Skeletal muscle satellite cell (primary cell): ENCODE measurements around the gene IAH1.

Experiments used
- H3K27me3 ChIP-seq: 2 replicates; pipeline ENCODE4 v1.7.0; 2013; ENCODE audit warnings: low read length; ENCODE audit not compliant: control insufficient read depth, insufficient read depth
- H3K36me3 ChIP-seq: 2 replicates; pipeline ENCODE4 v1.7.0; 2013; ENCODE audit warnings: mild to moderate bottlenecking, control low read depth, low read length; ENCODE audit not compliant: insufficient read depth
- H3K4me1 ChIP-seq: 2 replicates; pipeline ENCODE4 v1.7.0; 2013; ENCODE audit warnings: low read length; ENCODE audit not compliant: control insufficient read depth, insufficient read depth
- H3K4me2 ChIP-seq: 2 replicates; pipeline ENCODE4 v1.7.0; 2013; ENCODE audit warnings: mild to moderate bottlenecking, low read length
- H3K4me3 ChIP-seq: 2 replicates; pipeline ENCODE4 v1.7.0; 2013; ENCODE audit warnings: low read length
- H3K9ac ChIP-seq: 2 replicates; pipeline ENCODE4 v1.7.0; 2013; ENCODE audit warnings: mild to moderate bottlenecking, low read depth, low read length, moderate library complexity
- H3K9me3 ChIP-seq: replicated peaks from 2 replicates; pipeline ENCODE4 v1.7.0; 2013; ENCODE audit warnings: mild to moderate bottlenecking, control low read depth, low read length

Gene IAH1

GRCh38 chr2:9473985-9474360 lies 378 bp upstream of the IAH1 start:
- peaks cover 27% of the 10 kb centered on the region for H3K36me3 ChIP-seq
- H3K4me3 ChIP-seq = peak overlapping the region; percentile 76
- no peaks in the 10 kb centered on the region for H3K27me3 ChIP-seq
- no peaks in the 10 kb centered on the region for H3K9me3 ChIP-seq
- H3K4me1 ChIP-seq = peaks cover 15% of the 10 kb centered on the region
- peak overlapping the region; percentile 99 for H3K4me2 ChIP-seq
- H3K9ac ChIP-seq = peak overlapping the region; percentile 85

- Histone ChIP-seq H3K36me3 (peaks cover 49% of the 10 kb centered on the region), H3K4me1 (peaks cover 15% of the 10 kb centered on the region)
Observed at GRCh38 chr2:9477914-9478313, 3.6 kb downstream of the IAH1 start.

GRCh38 chr2:9478526-9478925 lies 4.2 kb downstream of the IAH1 start:
- Histone ChIP-seq H3K27me3 (no peaks in the 10 kb centered on the region), H3K9me3 (no peaks in the 10 kb centered on the region), H3K9ac (no peak overlapping the region), H3K4me3 (no peak overlapping the region), H3K36me3 (peaks cover 50% of the 10 kb centered on the region), H3K4me1 (peaks cover 15% of the 10 kb centered on the region), H3K4me2 (no peak overlapping the region)

More at GRCh38 chr2:9477914-9478313, 3.6 kb downstream of the IAH1 start:
- H3K27me3 ChIP-seq = no peaks in the 10 kb centered on the region
- H3K4me3 ChIP-seq = no peak overlapping the region
- H3K4me2 ChIP-seq = no peak overlapping the region
- no peaks in the 10 kb centered on the region for H3K9me3 ChIP-seq
- no peak overlapping the region for H3K9ac ChIP-seq

- Histone ChIP-seq H3K4me3 (no peak overlapping the region), H3K9ac (no peak overlapping the region), H3K9me3 (no peaks in the 10 kb centered on the region), H3K36me3 (peaks cover 66% of the 10 kb centered on the region), H3K27me3 (no peaks in the 10 kb centered on the region), H3K4me2 (no peak overlapping the region), H3K4me1 (peaks cover 10% of the 10 kb centered on the region)
Observed at GRCh38 chr2:9480157-9480556, 5.8 kb downstream of the IAH1 start.

- Histone ChIP-seq H3K4me3 (no peak overlapping the region), H3K9me3 (no peaks in the 10 kb centered on the region), H3K27me3 (no peaks in the 10 kb centered on the region), H3K4me1 (peaks cover 3% of the 10 kb centered on the region), H3K4me2 (no peak overlapping the region), H3K36me3 (peaks cover 79% of the 10 kb centered on the region), H3K9ac (no peak overlapping the region)
Observed at GRCh38 chr2:9483107-9483506, 8.8 kb downstream of the IAH1 start.

GRCh38 chr2:9484533-9484932 lies 10.2 kb downstream of the IAH1 start:
- no peaks in the 10 kb centered on the region for H3K9me3 ChIP-seq
- H3K36me3 ChIP-seq = peaks cover 88% of the 10 kb centered on the region
- no peak overlapping the region for H3K4me3 ChIP-seq
- H3K4me1 ChIP-seq = peaks cover 17% of the 10 kb centered on the region
- H3K27me3 ChIP-seq = no peaks in the 10 kb centered on the region
- H3K4me2 ChIP-seq = no peak overlapping the region
- no peak overlapping the region for H3K9ac ChIP-seq

- peaks cover 94% of the 10 kb centered on the region for H3K36me3 ChIP-seq
- no peaks in the 10 kb centered on the region for H3K9me3 ChIP-seq
- H3K4me1 ChIP-seq = peaks cover 18% of the 10 kb centered on the region
- H3K4me2 ChIP-seq = peak overlapping the region; percentile 52
- H3K9ac ChIP-seq = peak overlapping the region; percentile 52
- H3K4me3 ChIP-seq = no peak overlapping the region
- H3K27me3 ChIP-seq = no peaks in the 10 kb centered on the region
Observed at GRCh38 chr2:9488583-9489547, 14.5 kb downstream of the IAH1 start.

GRCh38 chr2:9490789-9491188 lies 16.4 kb downstream of the IAH1 start:
- Histone ChIP-seq H3K36me3 (peaks cover 89% of the 10 kb centered on the region), H3K9ac (no peak overlapping the region), H3K4me3 (no peak overlapping the region), H3K27me3 (no peaks in the 10 kb centered on the region), H3K9me3 (no peaks in the 10 kb centered on the region), H3K4me2 (no peak overlapping the region), H3K4me1 (peaks cover 18% of the 10 kb centered on the region)

- Histone ChIP-seq H3K4me3 (no peak overlapping the region), H3K36me3 (peaks cover 83% of the 10 kb centered on the region), H3K9ac (no peak overlapping the region), H3K4me1 (peaks cover 17% of the 10 kb centered on the region), H3K27me3 (no peaks in the 10 kb centered on the region), H3K9me3 (no peaks in the 10 kb centered on the region), H3K4me2 (no peak overlapping the region)
Observed at GRCh38 chr2:9492927-9493326, 18.6 kb downstream of the IAH1 start.

- H3K9ac ChIP-seq = no peak overlapping the region
- no peak overlapping the region for H3K4me3 ChIP-seq
- H3K4me1 ChIP-seq = peaks cover 17% of the 10 kb centered on the region
- H3K36me3 ChIP-seq = peaks cover 77% of the 10 kb centered on the region
- no peaks in the 10 kb centered on the region for H3K9me3 ChIP-seq
- H3K4me2 ChIP-seq = no peak overlapping the region
- no peaks in the 10 kb centered on the region for H3K27me3 ChIP-seq
Observed at GRCh38 chr2:9493478-9493877, 19.1 kb downstream of the IAH1 start.

GRCh38 chr2:9494081-9494480 lies 19.7 kb downstream of the IAH1 start:
- Histone ChIP-seq H3K9me3 (no peaks in the 10 kb centered on the region), H3K9ac (no peak overlapping the region), H3K27me3 (no peaks in the 10 kb centered on the region), H3K4me3 (no peak overlapping the region), H3K4me2 (no peak overlapping the region), H3K4me1 (peaks cover 17% of the 10 kb centered on the region), H3K36me3 (peaks cover 74% of the 10 kb centered on the region)

GRCh38 chr2:9497017-9497416 lies 22.7 kb downstream of the IAH1 start:
- H3K4me1 ChIP-seq = peaks cover 12% of the 10 kb centered on the region
- H3K4me2 ChIP-seq = no peak overlapping the region
- H3K9ac ChIP-seq = no peak overlapping the region
- H3K27me3 ChIP-seq = no peaks in the 10 kb centered on the region
- H3K36me3 ChIP-seq = peaks cover 58% of the 10 kb centered on the region
- no peaks in the 10 kb centered on the region for H3K9me3 ChIP-seq
- H3K4me3 ChIP-seq = no peak overlapping the region
